Measurements from ENCODE around the gene RNF169.

Gene RNF169

DNA sequence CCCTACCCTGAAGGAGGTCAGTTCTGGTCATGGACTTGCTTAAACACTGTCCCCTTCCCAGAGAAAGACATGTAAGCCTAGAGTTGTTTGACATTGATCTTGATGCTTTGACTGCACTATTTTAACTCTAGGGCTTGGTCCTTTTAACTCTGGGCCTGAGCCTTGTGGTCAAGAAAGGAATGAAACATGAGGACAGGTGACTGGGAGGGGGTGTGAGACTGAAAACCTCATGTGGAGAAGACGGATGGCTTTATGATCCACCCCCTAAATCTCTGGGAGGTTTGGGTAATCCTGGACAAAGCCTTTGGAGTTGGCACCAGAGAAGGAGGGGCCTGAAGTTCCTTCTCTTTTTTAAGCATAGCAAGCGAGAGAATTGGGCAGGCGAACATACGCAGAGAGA, 35.0 kb upstream of the RNF169 start:
- DNase-seq (ENCODE audit: insufficient read length) (no peak), FAIRE-seq (no peak)
- TF ChIP-seq POLR2A (IDR thresholded peaks at IDR 0.05; ENCODE audit: low read depth, low read length) (no peak), POLR2AphosphoS5 (IDR thresholded peaks at IDR 0.05; ENCODE audit: low read depth, low read length) (no peak), TAF1 (IDR thresholded peaks at IDR 0.05; ENCODE audit: borderline replicate concordance, low read depth, low read length) (no peak)

DNA sequence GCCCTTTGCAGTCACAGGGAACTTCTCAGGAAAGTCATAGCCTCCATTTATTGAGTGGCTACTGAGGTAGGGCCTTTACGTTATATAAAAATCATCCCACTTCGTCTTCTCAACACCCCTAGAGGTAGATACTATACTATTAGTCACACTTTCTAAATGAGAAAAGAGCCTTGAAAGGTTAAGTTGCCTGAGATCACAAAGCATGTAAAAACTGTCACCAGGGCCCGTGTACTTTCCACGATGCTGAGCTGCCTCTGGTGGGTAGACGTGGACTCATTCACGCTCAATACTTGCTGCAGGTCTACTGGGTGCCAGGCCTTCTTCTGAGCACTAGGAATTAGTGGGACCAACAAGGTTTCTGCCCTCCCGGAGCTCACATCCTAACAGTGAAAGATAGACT, 33.7 kb upstream of the RNF169 start:
- DNase-seq (ENCODE audit: insufficient read length) (no peak), FAIRE-seq (no peak)

DNA sequence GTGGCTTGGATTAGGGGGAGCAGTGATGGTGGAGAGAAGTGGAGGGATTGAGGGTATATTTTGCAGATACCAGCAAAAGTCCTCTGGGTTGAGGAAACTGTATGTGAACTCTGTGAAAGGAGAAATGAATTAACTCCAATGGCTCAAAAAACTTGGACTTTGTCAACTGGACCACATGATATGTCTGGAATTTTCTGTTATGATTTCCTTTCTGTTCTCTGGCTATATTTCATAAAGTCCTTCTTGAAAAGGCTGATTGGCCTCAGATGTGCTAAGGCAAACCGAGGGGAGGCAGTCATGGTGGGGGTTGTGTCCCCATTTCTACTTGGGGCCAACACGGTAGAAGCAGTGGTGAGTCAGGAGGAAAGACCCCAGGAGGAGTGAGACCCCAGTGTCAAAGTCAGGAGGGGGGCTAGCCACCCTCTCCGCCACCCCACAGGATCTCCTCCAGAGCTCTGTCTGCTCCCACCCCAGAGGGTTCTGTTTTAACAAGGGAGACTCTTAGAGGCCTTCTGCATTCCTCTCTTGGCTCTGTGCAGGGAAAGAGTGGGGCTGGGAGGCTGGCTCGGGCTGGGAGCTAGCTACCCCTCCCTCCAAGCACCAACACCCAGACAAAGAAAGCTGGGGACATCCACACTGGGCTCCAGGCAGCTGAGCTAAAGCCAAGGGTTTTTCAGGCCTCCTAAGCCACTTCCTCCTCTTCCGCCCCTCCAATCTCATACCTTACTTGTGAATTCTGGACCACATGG, 31.3 kb upstream of the RNF169 start:
- DNase-seq (ENCODE audit: insufficient read length), result no peak
- no peak for FAIRE-seq
- TF ChIP-seq POLR2A (IDR thresholded peaks at IDR 0.05; ENCODE audit: low read depth, low read length) (no peak), POLR2AphosphoS5 (IDR thresholded peaks at IDR 0.05; ENCODE audit: low read depth, low read length) (no peak), TAF1 (IDR thresholded peaks at IDR 0.05; ENCODE audit: borderline replicate concordance, low read depth, low read length) (no peak)

More for the DNA sequence above, 33.7 kb upstream of the RNF169 start:
- TF ChIP-seq POLR2AphosphoS5 (IDR thresholded peaks at IDR 0.05; ENCODE audit: low read depth, low read length), result no peak
- TF ChIP-seq POLR2A (IDR thresholded peaks at IDR 0.05; ENCODE audit: low read depth, low read length), result no peak
- TF ChIP-seq TAF1 (IDR thresholded peaks at IDR 0.05; ENCODE audit: borderline replicate concordance, low read depth, low read length), result no peak

DNA sequence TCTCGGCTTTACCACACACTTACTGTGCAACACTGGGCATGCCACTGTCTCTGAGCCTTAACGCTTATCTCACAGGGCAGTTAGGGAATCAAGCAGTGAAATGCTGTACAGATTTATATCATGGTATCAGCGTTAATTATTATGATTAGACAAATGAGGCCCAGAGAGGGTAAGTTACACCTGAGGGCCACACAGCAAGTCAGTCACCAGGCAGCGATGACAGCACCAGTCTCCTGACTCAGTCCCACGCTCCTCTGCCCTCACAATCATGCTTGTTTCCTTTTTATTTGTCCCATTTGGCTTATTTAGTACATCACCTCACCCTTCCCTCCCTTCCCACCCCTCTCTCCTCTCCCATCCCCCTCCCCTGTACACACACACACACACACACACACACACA, 29.6 kb upstream of the RNF169 start:
- FAIRE-seq (no peak), DNase-seq (ENCODE audit: insufficient read length) (no peak)
- TF ChIP-seq POLR2AphosphoS5 (IDR thresholded peaks at IDR 0.05; ENCODE audit: low read depth, low read length), result no peak
- TF ChIP-seq POLR2A (IDR thresholded peaks at IDR 0.05; ENCODE audit: low read depth, low read length), result no peak
- no peak for TF ChIP-seq TAF1 (IDR thresholded peaks at IDR 0.05; ENCODE audit: borderline replicate concordance, low read depth, low read length)

DNA sequence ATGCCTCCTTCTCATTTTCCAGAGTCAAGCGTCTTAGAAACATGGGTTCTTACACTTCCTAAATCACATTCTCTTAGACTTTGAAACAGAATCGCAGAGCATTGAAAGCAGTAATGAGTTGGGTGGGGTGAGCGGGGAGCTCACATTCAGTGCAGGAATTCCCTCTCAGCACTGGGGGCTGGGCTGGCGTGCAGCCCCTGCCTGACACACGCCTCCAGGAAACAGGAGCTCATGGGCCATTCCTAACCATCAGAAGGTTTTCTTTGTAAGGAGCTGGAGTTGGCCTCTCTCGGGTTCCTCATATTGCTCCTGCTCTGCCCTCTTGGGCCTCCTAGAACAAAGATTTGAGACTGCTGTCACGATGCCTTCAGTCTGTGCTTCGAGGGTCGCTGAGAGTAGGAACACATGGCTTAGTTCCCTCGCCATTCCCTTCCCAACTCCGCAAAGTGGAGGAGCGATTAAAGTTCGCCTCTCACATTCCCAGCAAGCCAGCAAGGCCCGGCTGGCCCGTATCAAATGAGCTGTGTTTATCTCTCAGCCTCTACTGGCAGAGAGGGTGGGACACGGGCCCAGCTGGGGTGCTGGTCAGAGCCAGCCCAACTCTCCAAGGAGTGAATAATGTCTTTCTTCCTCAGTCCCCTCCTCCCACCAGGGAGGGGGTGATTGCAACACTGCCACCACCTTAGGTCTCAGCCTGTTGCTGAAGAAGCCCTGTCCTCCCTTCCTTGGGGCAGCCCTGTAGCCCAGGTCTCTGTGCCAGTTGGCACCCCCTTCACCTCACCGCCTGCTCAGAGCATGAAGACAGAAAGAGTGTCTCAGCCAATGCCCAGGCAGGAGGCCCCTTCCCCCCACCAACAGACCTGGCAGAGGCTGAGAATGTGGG, 27.8 kb upstream of the RNF169 start:
- no peak for DNase-seq (ENCODE audit: insufficient read length)
- FAIRE-seq, result no peak
- TF ChIP-seq POLR2AphosphoS5 (IDR thresholded peaks at IDR 0.05; ENCODE audit: low read depth, low read length), result no peak
- TF ChIP-seq TAF1 (IDR thresholded peaks at IDR 0.05; ENCODE audit: borderline replicate concordance, low read depth, low read length), result no peak
- TF ChIP-seq POLR2A (IDR thresholded peaks at IDR 0.05; ENCODE audit: low read depth, low read length), result no peak

DNA sequence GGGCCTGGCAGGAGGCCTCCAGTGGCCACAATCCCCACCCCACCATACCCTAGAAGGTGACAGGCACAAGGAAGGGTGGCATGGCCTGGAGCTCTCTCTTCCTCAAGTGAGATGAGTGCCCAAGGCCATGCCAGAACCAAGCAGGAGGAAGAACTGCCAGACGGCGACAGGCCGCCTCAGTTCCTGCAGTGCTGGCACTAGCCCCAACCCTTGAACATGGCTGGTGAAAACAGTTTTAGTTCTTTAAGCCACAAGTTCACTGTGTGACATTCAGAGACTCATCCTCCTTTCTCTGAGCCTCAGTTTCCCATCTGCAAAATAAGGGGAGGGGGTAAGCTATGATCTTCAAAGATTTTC, 27.2 kb upstream of the RNF169 start:
- no peak for DNase-seq (ENCODE audit: insufficient read length)
- TF ChIP-seq POLR2A (IDR thresholded peaks at IDR 0.05; ENCODE audit: low read depth, low read length) (no peak), TAF1 (IDR thresholded peaks at IDR 0.05; ENCODE audit: borderline replicate concordance, low read depth, low read length) (no peak), POLR2AphosphoS5 (IDR thresholded peaks at IDR 0.05; ENCODE audit: low read depth, low read length) (no peak)
- FAIRE-seq, result no peak

DNA sequence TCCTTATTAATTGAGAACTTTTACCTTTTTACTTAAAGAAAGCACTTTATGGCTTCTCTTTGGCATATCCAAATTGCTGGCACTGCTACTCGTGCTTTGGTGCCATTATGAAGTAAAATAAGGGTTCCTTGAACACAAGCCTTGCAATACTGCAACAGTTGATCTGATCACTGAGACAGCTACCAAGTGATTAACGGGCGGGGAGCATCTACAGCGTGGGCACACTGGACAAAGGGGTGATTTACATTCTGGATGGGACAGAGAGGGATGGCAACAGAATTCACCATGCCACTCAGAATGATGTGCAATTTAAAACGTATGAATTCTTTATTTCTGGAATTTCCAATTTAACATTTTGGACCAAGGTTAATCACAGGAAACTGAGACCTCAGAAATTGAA, 25.1 kb upstream of the RNF169 start:
- FAIRE-seq, result no peak
- TF ChIP-seq TAF1 (IDR thresholded peaks at IDR 0.05; ENCODE audit: borderline replicate concordance, low read depth, low read length), result no peak
- TF ChIP-seq POLR2AphosphoS5 (IDR thresholded peaks at IDR 0.05; ENCODE audit: low read depth, low read length), result no peak
- no peak for TF ChIP-seq POLR2A (IDR thresholded peaks at IDR 0.05; ENCODE audit: low read depth, low read length)
- no peak for DNase-seq (ENCODE audit: insufficient read length)

DNA sequence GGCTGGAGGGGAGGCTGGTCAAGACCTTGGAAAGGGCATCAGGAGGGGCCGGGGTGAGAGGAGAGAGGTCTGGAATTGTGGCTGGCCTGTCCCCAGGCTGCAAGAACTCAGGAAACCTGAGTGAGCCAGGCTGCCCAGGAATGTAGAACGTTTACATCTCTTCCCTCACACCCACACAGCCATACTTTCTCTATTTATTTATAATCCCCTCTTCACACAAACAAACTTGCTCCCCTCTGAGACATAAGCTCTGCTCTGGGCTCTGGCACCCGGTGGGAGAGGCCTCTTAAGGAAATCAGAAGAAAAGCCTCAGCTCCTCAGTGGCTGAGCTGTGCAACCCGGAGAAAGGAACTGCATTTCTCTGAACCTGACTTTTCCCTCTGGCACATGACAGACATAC, 22.9 kb upstream of the RNF169 start:
- DNase-seq (ENCODE audit: insufficient read length), result no peak
- no peak for FAIRE-seq
- TF ChIP-seq TAF1 (IDR thresholded peaks at IDR 0.05; ENCODE audit: borderline replicate concordance, low read depth, low read length), result no peak
- TF ChIP-seq POLR2AphosphoS5 (IDR thresholded peaks at IDR 0.05; ENCODE audit: low read depth, low read length), result no peak

DNA sequence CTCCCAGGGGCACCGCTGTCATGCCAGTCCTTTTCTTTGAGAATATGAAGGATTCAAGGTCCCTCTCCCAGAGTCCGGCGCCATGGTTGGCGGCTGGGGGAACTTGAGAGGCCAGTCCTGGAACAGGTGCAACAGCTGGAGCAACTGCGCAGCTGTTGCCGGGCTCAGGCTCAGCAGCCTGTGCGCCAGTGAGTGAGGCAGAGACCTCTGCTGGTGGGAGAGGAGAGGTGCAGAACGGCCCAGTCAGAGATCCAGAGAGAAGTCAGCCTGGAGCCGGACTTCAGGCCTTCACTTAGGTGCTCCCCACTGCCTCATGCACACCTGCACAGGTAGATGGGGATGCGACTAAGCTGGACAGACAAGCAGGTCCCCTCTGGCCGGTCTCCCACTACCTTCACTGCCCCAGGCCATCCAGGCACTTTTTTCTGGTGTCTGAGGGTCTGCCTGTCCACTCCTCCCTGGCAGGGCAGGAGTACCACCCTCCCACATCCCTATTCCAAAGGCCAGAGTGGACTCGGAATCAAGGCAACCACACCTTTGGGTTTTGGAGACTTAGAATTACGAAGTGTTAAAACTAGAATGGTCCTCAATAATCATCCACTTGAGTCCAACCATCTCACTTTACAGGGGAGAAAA, 22.0 kb upstream of the RNF169 start:
- DNase-seq (ENCODE audit: insufficient read length), result peak; percentile 78
- peak; percentile 95 for FAIRE-seq
- TF ChIP-seq POLR2AphosphoS5 (IDR thresholded peaks at IDR 0.05; ENCODE audit: low read depth, low read length), result no peak
- no peak for TF ChIP-seq POLR2A (IDR thresholded peaks at IDR 0.05; ENCODE audit: low read depth, low read length)
- no peak for TF ChIP-seq TAF1 (IDR thresholded peaks at IDR 0.05; ENCODE audit: borderline replicate concordance, low read depth, low read length)

DNA sequence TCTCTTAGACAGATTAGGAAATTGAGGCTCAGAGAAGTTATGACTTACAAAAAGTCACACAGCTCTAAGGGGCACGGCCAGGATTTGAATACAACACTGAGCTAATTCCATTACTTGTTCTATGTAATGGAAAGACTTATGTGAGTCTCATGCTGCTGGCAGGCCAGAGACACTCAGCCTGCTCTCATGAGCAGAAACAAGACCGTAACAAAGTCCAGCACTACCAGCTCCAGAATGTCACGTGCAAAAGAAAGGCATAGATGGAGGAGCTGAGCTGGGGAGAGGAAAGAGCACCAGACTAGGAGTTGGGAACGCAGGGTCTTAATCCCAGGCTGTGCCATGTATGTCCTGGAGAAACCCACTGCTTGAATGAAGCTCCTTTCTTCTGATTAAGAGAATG, 19.3 kb upstream of the RNF169 start:
- DNase-seq (ENCODE audit: insufficient read length), result no peak
- no peak for TF ChIP-seq TAF1 (IDR thresholded peaks at IDR 0.05; ENCODE audit: borderline replicate concordance, low read depth, low read length)

DNA sequence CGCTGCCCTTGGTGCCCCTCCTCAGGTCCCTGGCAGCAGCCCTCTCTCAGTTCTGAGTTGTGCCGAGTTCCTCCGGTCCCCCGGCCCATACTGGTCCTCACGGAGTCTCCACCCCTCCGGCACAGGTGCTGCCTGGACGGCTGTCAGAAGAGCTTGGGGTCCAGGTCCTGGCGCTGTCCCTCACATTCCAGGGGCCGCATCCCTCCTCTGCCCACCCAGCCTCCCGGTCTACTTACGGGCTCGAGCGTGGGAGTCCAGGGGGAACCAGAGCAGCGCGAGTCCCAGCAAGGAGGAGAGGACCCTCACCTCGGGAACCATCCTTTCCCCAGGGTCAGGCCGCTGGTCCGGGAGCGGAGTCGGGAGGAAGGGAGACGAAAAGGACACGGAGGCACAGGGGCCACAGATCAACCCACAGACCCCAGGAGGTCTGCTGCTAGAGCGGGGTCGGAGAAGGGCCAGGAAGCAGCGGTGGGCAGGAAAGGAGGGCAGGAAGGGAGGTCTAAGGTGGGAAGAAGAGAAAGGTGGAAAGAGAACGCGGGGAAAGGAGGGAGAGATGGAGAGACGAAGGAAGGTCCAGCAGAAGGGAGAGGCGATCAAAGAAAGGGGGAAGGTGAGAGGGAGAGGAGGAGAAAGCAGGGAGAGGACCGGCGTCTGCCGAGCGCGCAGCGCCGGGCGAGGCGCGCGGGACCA, 17.9 kb upstream of the RNF169 start:
- FAIRE-seq (no peak), DNase-seq (ENCODE audit: insufficient read length) (no peak)
- no peak for TF ChIP-seq POLR2AphosphoS5 (IDR thresholded peaks at IDR 0.05; ENCODE audit: low read depth, low read length)
- TF ChIP-seq TAF1 (IDR thresholded peaks at IDR 0.05; ENCODE audit: borderline replicate concordance, low read depth, low read length), result no peak
- TF ChIP-seq POLR2A (IDR thresholded peaks at IDR 0.05; ENCODE audit: low read depth, low read length), result no peak

More for the DNA sequence above, 19.3 kb upstream of the RNF169 start:
- FAIRE-seq, result no peak
